K562 (cell line): ENCODE results near the gene ADRA2A. TPM values are rescaled to one million over a fixed set of nuclear protein-coding genes. Genes with fewer than 3 reads are reported as not detected.

Source experiments
- ATAC-seq: fragments of 200-7000 bp; cut with Tn5 transposase; 3 replicates; pipeline ENCODE4 v1.9.1; 2020; ENCODE audit warnings: moderate library complexity
- BruUV-seq: library from RNA; stranded (reverse); fragments of 400-500 nt; replicated peaks from 2 replicates; lab custom pipeline; 2021; lab: Mats Ljungman, UMichigan
- CTCF ChIA-PET: fragments of 300-600 bp; formaldehyde crosslinking; extraction: SDS; loops from one replicate; lab custom pipeline; 2021; ENCODE audit warnings: low intra/inter-chr PET ratio; lab: Yijun Ruan, JAX
- POLR2A ChIA-PET: fragments of 300-600, 350-650 bp; sonication (Branson Sonifier 250); formaldehyde crosslinking; extraction: SDS; loops from one replicate; lab custom pipeline; 2021; ENCODE audit warnings: antibody characterized with exemption, inconsistent platforms; lab: Yijun Ruan, JAX
- DNase-seq, 4 experiments: peaks; one replicate each; pipeline versions ENCODE4 v3.0.0 to v3.0.0-alpha.2; 2011 to 2018; ENCODE audit warnings: low spot score in 3 of 4, mixed read lengths in 3 of 4; ENCODE audit errors: extremely low read depth in 1 of 4
- FAIRE-seq: peaks from 2 replicates; lab custom pipeline; 2011; peaks lifted over from hg19 to GRCh38; lab: Jason Lieb, UNC
- H2AFZ ChIP-seq: 2 replicates; pipeline ENCODE4 v1.6.0; 2011; ENCODE audit warnings: low read depth, low read length, control low read depth, inconsistent platforms
- H3K27ac ChIP-seq: fragments of 200-600 bp; 3 replicates; pipeline ENCODE4 v1.8.0; 2011; ENCODE audit warnings: low read depth, mild to moderate bottlenecking, control low read depth, inconsistent platforms, low read length, moderate library complexity, mixed read lengths; ENCODE audit errors: extremely low read depth
- H3K27me3 ChIP-seq, 2 experiments: fragments of 300-600 bp in 1 of 2; 2 replicates in 1 of 2; 3 replicates in 1 of 2; pipeline versions ENCODE4 v1.6.0 to v1.8.0; 2011; ENCODE audit warnings: inconsistent platforms in 2 of 2, low read length in 2 of 2, mild to moderate bottlenecking in 1 of 2, mixed read lengths in 1 of 2, moderate library complexity in 1 of 2; ENCODE audit not compliant: control insufficient read depth in 2 of 2, insufficient read depth in 2 of 2
- H3K36me3 ChIP-seq: fragments of 300-600 bp; 3 replicates; pipeline ENCODE4 v1.8.0; 2011; ENCODE audit warnings: mild to moderate bottlenecking, low read length, inconsistent platforms; ENCODE audit not compliant: control insufficient read depth, insufficient read depth
- H3K4me1 ChIP-seq, 2 experiments: fragments of 200-600 bp in 1 of 2; replicated peaks in 1 of 2; 2 replicates in 1 of 2; 3 replicates in 1 of 2; pipeline versions ENCODE4 v1.5.1 to v1.8.0; 2011; ENCODE audit warnings: inconsistent platforms in 2 of 2, low read length in 2 of 2, mild to moderate bottlenecking in 1 of 2, mixed read lengths in 1 of 2, moderate library complexity in 1 of 2; ENCODE audit not compliant: control insufficient read depth in 2 of 2, insufficient read depth in 2 of 2
- H3K4me2 ChIP-seq: 2 replicates; pipeline ENCODE4 v1.6.1; 2011; ENCODE audit warnings: low read length, control low read depth, inconsistent platforms, mixed read lengths; ENCODE audit not compliant: insufficient read depth
- H3K4me3 ChIP-seq: fragments of 200-600 bp; sonication (generic), shearing (Covaris generic); 2 replicates; pipeline ENCODE4 v1.5.1; 2016; ENCODE audit warnings: control low read depth, inconsistent platforms
- H3K79me2 ChIP-seq: fragments of 200-600 bp; 3 replicates; pipeline ENCODE4 v1.8.0; 2011; ENCODE audit warnings: low read length, inconsistent platforms; ENCODE audit not compliant: control insufficient read depth, insufficient read depth
- H3K9ac ChIP-seq, 2 experiments: 2 replicates each; pipeline versions ENCODE4 v1.6.0 to v1.6.1; 2011; ENCODE audit warnings: low read depth in 2 of 2, low read length in 2 of 2, control low read depth in 1 of 2, inconsistent platforms in 1 of 2, mild to moderate bottlenecking in 1 of 2, mixed read lengths in 1 of 2; ENCODE audit not compliant: insufficient read depth in 1 of 2
- H3K9me1 ChIP-seq: one replicate; pipeline ENCODE4 v1.6.0; 2011; ENCODE audit warnings: inconsistent platforms, mild to moderate bottlenecking, low read length, moderate library complexity; ENCODE audit not compliant: control insufficient read depth, insufficient read depth
- H3K9me3 ChIP-seq: replicated peaks from 2 replicates; pipeline ENCODE4 v1.5.1; 2011; ENCODE audit warnings: low read depth, low read length, inconsistent platforms; ENCODE audit not compliant: control insufficient read depth, insufficient read depth
- H4K20me1 ChIP-seq: replicated peaks from 2 replicates; pipeline ENCODE4 v1.6.1; 2011; ENCODE audit warnings: low read length, inconsistent platforms, mixed read lengths; ENCODE audit not compliant: control insufficient read depth, insufficient read depth
- ARID1B ChIP-seq: fragments of 450-650 bp; IDR thresholded peaks from 2 replicates; pipeline ENCODE4 v1.6.1; 2016; ENCODE audit warnings: antibody characterized with exemption, mild to moderate bottlenecking, inconsistent platforms
- CTBP1 ChIP-seq: fragments of 450-650 bp; IDR thresholded peaks from 2 replicates; pipeline ENCODE4 v1.6.1; 2016; ENCODE audit warnings: borderline replicate concordance
- FOXJ2 ChIP-seq: fragments of 200-800 bp; sonication (Bioruptor generic); IDR thresholded peaks from 2 replicates; pipeline ENCODE4 v1.6.1; 2016; ENCODE audit warnings: missing genetic modification characterization, missing compliant biosample characterization
- HES1 ChIP-seq: fragments of 450-650 bp; IDR thresholded peaks from 2 replicates; pipeline ENCODE4 v1.6.1; 2016; ENCODE audit warnings: low read depth, mild to moderate bottlenecking, moderate library complexity
- JUN ChIP-seq, 2 experiments: sonication (generic) in 1 of 2; formaldehyde crosslinking in 1 of 2; IDR thresholded peaks; 2 replicates each; pipeline versions ENCODE4 v1.6.1 to v1.8.0; 2012 to 2022; ENCODE audit warnings: borderline replicate concordance in 2 of 2, mild to moderate bottlenecking in 2 of 2, improper control_type of control experiment in 1 of 2, low read depth in 1 of 2, low read length in 1 of 2, missing genetic modification reagents in 1 of 2
- KLF16 ChIP-seq: IDR thresholded peaks from 2 replicates; pipeline ENCODE4 v1.6.1; 2016; ENCODE audit warnings: antibody characterized with exemption
- L3MBTL2 ChIP-seq: fragments of 450-650 bp; IDR thresholded peaks from 2 replicates; pipeline ENCODE4 v1.6.1; 2016; ENCODE audit warnings: mild to moderate bottlenecking, moderate library complexity
- PRMT5 ChIP-seq: sonication (generic); formaldehyde crosslinking; IDR thresholded peaks from 2 replicates; pipeline ENCODE4 v1.5.0; 2020; ENCODE audit warnings: missing genetic modification reagents
- SNIP1 ChIP-seq: fragments of 450-650 bp; IDR thresholded peaks from 2 replicates; pipeline ENCODE4 v1.7.1; 2017; ENCODE audit warnings: low read depth, mild to moderate bottlenecking
- STAT5B ChIP-seq: fragments of 250-450 bp; sonication (Bioruptor Pico); IDR thresholded peaks from 2 replicates; pipeline ENCODE4 v1.8.0; 2021; ENCODE audit warnings: mild to moderate bottlenecking, inconsistent platforms
- ZNF586 ChIP-seq: fragments of 450-650 bp; formaldehyde crosslinking; conservative IDR thresholded peaks from 2 replicates; pipeline ENCODE4 v1.4.0; 2020; ENCODE audit warnings: mild to moderate bottlenecking, moderate library complexity
- WGBS: fragments of 100-300 bp; shearing (Covaris generic); methylation state at CpG from one replicate; pipeline ENCODE4 v1.1.6; 2016; ENCODE audit warnings: low coverage, mixed read lengths; ENCODE audit not compliant: insufficient coverage; ENCODE audit errors: missing lambda C conversion rate; 5-methylcytosine and 5-hydroxymethylcytosine counted together
- in situ Hi-C: fragments of 300-500 bp; cut with MboI; formaldehyde crosslinking; loops from 4 replicates; pipeline ENCODE4 v1.15.0; 2018; ENCODE audit warnings: inconsistent platforms, mixed read lengths
- intact Hi-C: fragments of 100-400 bp; cut with micrococcal nuclease; formaldehyde crosslinking; loops from 2 replicates; pipeline ENCODE4 v1.14.2; 2022
- polyA plus RNA-seq, 8 experiments: library from polyadenylated mRNA; depleted of rRNA in 4 of 8; stranded (reverse) in 5 of 8; unstranded in 3 of 8; fragments of >200 nt; fragmentation: Nextera tagmentation in 2 of 8; fragmentation: Illumina TruSeq in 1 of 8; extraction: Ambion mirVana in 2 of 8; extraction: Trizol in 1 of 8; gene quantifications; 2 replicates each; pipeline versions ENCODE4 v1.2.1 to v1.2.3, GENCODE V29; 2011 to 2014; ENCODE audit warnings: inconsistent platforms in 1 of 8, missing spikeins in 1 of 8
- total RNA-seq, 7 experiments: library from RNA; depleted of rRNA in 6 of 7; stranded (reverse); fragments of >200 nt in 6 of 7; fragmentation: Illumina TruSeq in 2 of 7; extraction: Trizol in 2 of 7; gene quantifications; 2 replicates each; pipeline versions ENCODE4 v1.2.1 to v1.2.3, GENCODE V29; 2011 to 2021; ENCODE audit warnings: low replicate concordance in 1 of 7

Gene ADRA2A
- total and polyA plus RNA-seq, 9 of the 15 experiments (the other 6 are each of a cell fraction or from before 2014, with no cell fraction given) = not detected

DNA sequence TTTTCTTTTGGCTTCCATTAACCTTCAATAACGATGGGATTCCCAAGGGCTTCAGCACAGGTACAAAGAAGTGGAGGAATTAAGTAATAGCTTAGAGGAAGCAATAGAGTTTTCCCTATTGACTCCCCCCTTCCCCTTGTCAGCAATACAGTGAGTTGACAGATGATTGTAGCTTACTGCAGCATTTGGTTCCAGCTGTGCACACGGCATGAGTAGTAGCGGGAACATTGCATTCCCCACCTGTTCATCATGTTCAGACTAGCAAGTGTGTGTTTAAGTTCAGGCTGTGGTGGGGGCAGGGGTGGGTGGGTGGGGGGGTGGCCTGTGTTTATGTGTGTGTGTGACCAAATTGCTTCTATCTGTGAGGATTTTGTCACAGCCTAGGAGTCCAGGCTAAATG lies 4.6 kb upstream of the ADRA2A start:
- 0% methylated on average over 3 of the region's 3 CpGs for WGBS
- intact Hi-C loops (no loop called here), in situ Hi-C loops (no loop called here)
- H3K27me3 ChIP-seq = no peaks in the 10 kb centered on the region
- BruUV-seq = no TSS peak
- no peaks in the 10 kb centered on the region for H3K9me3 ChIP-seq
- no peak overlapping the region for H3K4me3 ChIP-seq
- H3K27ac ChIP-seq = no peak overlapping the region
- no peaks in the 10 kb centered on the region for H3K79me2 ChIP-seq
- no peak overlapping the region for H3K4me2 ChIP-seq
- TF ChIP-seq PRMT5 (CRISPR knock-in tag) (no peak), HES1 (no peak), L3MBTL2 (no peak), KLF16 (no peak), ZNF586 (CRISPR knock-in tag) (no peak), ARID1B (no peak), STAT5B (CRISPR knock-in tag) (no peak), FOXJ2 (tag) (no peak), CTBP1 (no peak), JUN (IDR thresholded peaks at IDR 0.05; ENCODE audit: borderline replicate concordance, low read depth, low read length) (no peak), JUN (CRISPR knock-in tag; IDR thresholded peaks at IDR 0.05; ENCODE audit: borderline replicate concordance) (no peak), SNIP1 (no peak)
- ChIA-PET POLR2A (interaction anchor here (0.7 kb wide), 1 partner anchor 16 kb away, joined by 3 read pairs; no protein-coding TSS in a partner anchor), CTCF (no interaction called here)
- H3K9me1 ChIP-seq = no peaks in the 10 kb centered on the region
- no peaks in the 10 kb centered on the region for H4K20me1 ChIP-seq
- DNase-seq = no peak
- ATAC-seq = no peak
- FAIRE-seq = no peak
- peaks cover 0 to 9% of the 10 kb centered on the region in 2 experiments; a peak in 1 of 5 replicates for H3K4me1 ChIP-seq
- H3K9ac ChIP-seq = no peak overlapping the region
- H2AFZ ChIP-seq = no peak overlapping the region
- no peaks in the 10 kb centered on the region for H3K36me3 ChIP-seq
